PC-9 (cell line): ENCODE measurements around the gene PLIN1.

Source experiments
- CTCF ChIP-seq: fragments of 200-600 bp; sonication (generic); conservative IDR thresholded peaks from 2 replicates; pipeline ENCODE4 v1.6.1; 2017; ENCODE audit warnings: mixed run types, antibody characterized with exemption, mild to moderate bottlenecking, moderate library complexity
- EZH2 ChIP-seq: fragments of 200-600 bp; sonication (generic); IDR thresholded peaks from 2 replicates; pipeline ENCODE4 v1.8.0; 2017; ENCODE audit warnings: antibody characterized with exemption, low read depth

DNA sequence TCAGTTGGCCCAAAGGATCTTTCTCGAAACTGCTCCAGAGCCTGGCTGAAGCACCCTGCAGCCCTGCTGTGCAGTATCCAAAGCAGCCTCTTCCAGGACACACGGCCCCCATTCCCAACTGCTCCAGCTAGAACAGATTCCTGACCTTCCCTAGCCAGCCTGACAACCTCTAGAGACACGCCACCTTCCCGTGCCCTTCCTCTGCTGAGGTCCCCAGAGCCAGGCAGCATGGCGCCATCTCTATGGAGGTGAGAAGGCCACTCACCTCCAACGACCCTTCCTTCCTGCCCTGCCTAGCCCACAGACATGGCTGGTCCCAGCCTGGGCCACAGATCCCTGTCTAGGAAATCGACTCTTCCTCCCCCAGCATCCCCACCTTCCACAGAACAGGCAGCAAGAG, 27.0 kb downstream of the PLIN1 start:
- TF ChIP-seq CTCF = no peak
- no peak for TF ChIP-seq EZH2
